Retinal pigment epithelial cell (primary cell): ENCODE data around the gene TSPAN18.

Experiments used
- DNase-seq: peaks from one replicate; pipeline ENCODE4 v3.0.0-alpha.2; 2010; ENCODE audit warnings: low read depth
- H3K4me3 ChIP-seq: 2 replicates; pipeline ENCODE4 v1.5.1; 2011; ENCODE audit warnings: mild to moderate bottlenecking, low read length, control low read depth, moderate library complexity
- TF ChIP-seq, protein P1 (sequence below): conservative IDR thresholded peaks from 2 replicates; pipeline ENCODE4 v1.5.1; 2011; ENCODE audit warnings: low read depth, low read length, control low read depth, inconsistent platforms

Gene TSPAN18

DNA sequence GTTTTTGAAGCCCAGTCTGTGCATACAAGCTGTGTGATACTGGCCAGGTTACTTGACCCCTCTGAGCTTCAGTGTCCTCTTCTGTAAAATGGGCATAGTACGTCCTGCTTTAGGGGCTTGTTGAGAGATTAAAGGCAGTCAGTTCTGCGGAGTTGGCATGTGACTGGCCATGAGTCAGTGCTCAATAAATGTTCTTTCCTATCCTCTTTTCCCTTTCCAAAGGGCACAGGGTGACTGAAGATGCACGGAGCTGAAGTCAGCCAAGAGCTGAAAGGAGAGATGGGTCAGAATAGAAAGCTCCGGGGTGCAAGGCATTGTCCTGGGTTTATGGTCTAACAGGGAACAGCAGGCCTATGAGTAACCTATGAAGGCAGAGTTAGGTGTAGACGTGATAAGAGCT is 175.0 kb downstream of the TSPAN18 start:
- TF ChIP-seq, protein P1, sequence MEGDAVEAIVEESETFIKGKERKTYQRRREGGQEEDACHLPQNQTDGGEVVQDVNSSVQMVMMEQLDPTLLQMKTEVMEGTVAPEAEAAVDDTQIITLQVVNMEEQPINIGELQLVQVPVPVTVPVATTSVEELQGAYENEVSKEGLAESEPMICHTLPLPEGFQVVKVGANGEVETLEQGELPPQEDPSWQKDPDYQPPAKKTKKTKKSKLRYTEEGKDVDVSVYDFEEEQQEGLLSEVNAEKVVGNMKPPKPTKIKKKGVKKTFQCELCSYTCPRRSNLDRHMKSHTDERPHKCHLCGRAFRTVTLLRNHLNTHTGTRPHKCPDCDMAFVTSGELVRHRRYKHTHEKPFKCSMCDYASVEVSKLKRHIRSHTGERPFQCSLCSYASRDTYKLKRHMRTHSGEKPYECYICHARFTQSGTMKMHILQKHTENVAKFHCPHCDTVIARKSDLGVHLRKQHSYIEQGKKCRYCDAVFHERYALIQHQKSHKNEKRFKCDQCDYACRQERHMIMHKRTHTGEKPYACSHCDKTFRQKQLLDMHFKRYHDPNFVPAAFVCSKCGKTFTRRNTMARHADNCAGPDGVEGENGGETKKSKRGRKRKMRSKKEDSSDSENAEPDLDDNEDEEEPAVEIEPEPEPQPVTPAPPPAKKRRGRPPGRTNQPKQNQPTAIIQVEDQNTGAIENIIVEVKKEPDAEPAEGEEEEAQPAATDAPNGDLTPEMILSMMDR = no peak
- no peak for DNase-seq
- H3K4me3 ChIP-seq = no peak overlapping the region

- TF ChIP-seq, protein P1 = no peak
- no peak for DNase-seq
- no peak overlapping the region for H3K4me3 ChIP-seq
Measured at GRCh38 chr11:44903035-44903434, 176.3 kb downstream of the TSPAN18 start.

GRCh38 chr11:44903518-44903917 is 176.8 kb downstream of the TSPAN18 start:
- no peak overlapping the region for H3K4me3 ChIP-seq
- TF ChIP-seq, protein P1 = no peak
- no peak for DNase-seq

GRCh38 chr11:44904261-44905020 is 177.7 kb downstream of the TSPAN18 start:
- TF ChIP-seq, protein P1 = no peak
- H3K4me3 ChIP-seq = no peak overlapping the region

DNA sequence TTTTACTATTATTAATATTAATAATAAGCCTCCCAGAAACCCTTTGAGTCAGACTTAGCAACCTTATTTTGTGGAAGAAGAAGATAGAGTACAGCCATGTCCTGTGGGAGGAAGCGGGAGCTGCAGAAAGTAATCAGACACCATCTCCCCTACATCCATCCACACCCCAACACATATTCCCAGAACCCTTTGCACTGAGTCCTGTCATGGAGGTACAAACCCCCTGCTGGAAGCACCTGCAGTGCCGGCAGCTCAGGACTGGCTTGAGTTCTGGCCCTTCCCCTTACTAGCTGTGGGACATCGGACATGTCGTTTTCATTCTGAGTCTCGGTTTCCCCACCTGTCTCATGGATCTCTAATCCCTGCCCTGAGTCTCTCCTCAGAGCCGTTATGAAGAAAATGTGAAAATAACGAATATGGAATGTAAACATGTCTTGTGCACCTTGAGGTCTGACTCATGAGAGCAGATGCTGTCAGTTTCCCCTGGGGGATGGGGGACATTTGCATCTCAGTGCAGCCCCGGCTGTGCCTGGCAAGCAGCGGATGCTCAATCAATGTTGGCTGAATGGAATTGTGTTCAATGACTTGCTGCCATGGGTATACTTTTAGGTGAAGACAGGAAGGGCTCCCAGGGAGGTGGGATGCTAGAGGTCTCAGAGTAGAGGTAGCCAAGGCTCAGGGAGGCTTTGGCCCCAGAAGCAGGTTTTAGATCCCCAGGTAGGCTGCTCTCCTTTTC is 178.5 kb downstream of the TSPAN18 start:
- H3K4me3 ChIP-seq = no peak overlapping the region
- DNase-seq = no peak
- TF ChIP-seq, protein P1 = no peak

More at GRCh38 chr11:44904261-44905020, 177.7 kb downstream of the TSPAN18 start:
- no peak for DNase-seq

- no peak for DNase-seq
- H3K4me3 ChIP-seq = no peak overlapping the region
- TF ChIP-seq, protein P1 = no peak
Measured at GRCh38 chr11:44906649-44907048, 179.9 kb downstream of the TSPAN18 start.
